BJ (cell line): ENCODE results near the gene TMEM154. TPM values are rescaled to one million over a fixed set of nuclear protein-coding genes. Genes with fewer than 3 reads are reported as not detected.

Experiments
- CTCF ChIA-PET: fragments of 350-600 bp; formaldehyde crosslinking; extraction: SDS; loops from one replicate; lab custom pipeline; 2021; ENCODE audit warnings: antibody characterized with exemption, inconsistent platforms; lab: Yijun Ruan, JAX
- POLR2A ChIA-PET: fragments of 300-600 bp; sonication (Branson Sonifier 250); formaldehyde crosslinking; extraction: SDS; loops from one replicate; lab custom pipeline; 2021; ENCODE audit warnings: antibody characterized with exemption; lab: Charles Lee
- DNase-seq: peaks from one replicate; pipeline ENCODE4 v3.0.0-alpha.2; 2011; ENCODE audit warnings: low read depth
- H3K27me3 ChIP-seq: 2 replicates; pipeline ENCODE4 v1.6.0; 2011; ENCODE audit warnings: low read length; ENCODE audit not compliant: control insufficient read depth, insufficient read depth
- H3K36me3 ChIP-seq: 2 replicates; pipeline ENCODE4 v1.5.1; 2011; ENCODE audit warnings: low read length; ENCODE audit not compliant: control insufficient read depth, insufficient read depth
- H3K4me3 ChIP-seq: 2 replicates; pipeline ENCODE4 v1.5.1; 2011; ENCODE audit warnings: low read depth, mild to moderate bottlenecking, control low read depth, low read length
- CTCF ChIP-seq: IDR thresholded peaks from 2 replicates; pipeline ENCODE4 v1.5.1; 2011; ENCODE audit warnings: low read depth, mild to moderate bottlenecking, control low read depth, inconsistent platforms, low read length, moderate library complexity; ENCODE audit not compliant: insufficient read depth
- polyA plus RNA-seq: library from polyadenylated mRNA; depleted of rRNA; stranded (reverse); fragments of >200 nt; gene quantifications from 2 replicates; pipeline ENCODE4 v1.2.3, GENCODE V29; 2011

TMEM154 gene
- polyA plus RNA-seq, 1 experiment = 1.1 TPM

- H3K27me3 ChIP-seq = peaks cover 7% of the 10 kb centered on the region
- CTCF ChIA-PET = interaction anchor here (1.1 kb wide), 1 partner anchor 40 kb away, joined by 3 read pairs; no protein-coding TSS in a partner anchor
- no peak for TF ChIP-seq CTCF
- no peaks in the 10 kb centered on the region for H3K36me3 ChIP-seq
- DNase-seq = no peak
- POLR2A ChIA-PET = no interaction called here
- H3K4me3 ChIP-seq = no peak overlapping the region
Observed at GRCh38 chr4:152599095-152599494, 80.7 kb downstream of the TMEM154 start.

GRCh38 chr4:152598454-152598853 lies 81.3 kb downstream of the TMEM154 start:
- POLR2A ChIA-PET = interaction anchor here (0.5 kb wide), 1 partner anchor 9 kb away, joined by 4 read pairs; no protein-coding TSS in a partner anchor

GRCh38 chr4:152594978-152595925 lies 84.5 kb downstream of the TMEM154 start:
- CTCF ChIA-PET = interaction anchor here (1.7 kb wide), 1 partner anchor 45 kb away, joined by 4 read pairs; no protein-coding TSS in a partner anchor
- Histone ChIP-seq H3K27me3 (peaks cover 7% of the 10 kb centered on the region), H3K36me3 (no peaks in the 10 kb centered on the region), H3K4me3 (no peak overlapping the region)
- TF ChIP-seq CTCF = no peak
- DNase-seq = no peak
- POLR2A ChIA-PET = no interaction called here

More at GRCh38 chr4:152598454-152598853, 81.3 kb downstream of the TMEM154 start:
- CTCF ChIA-PET = interaction anchor here (1.1 kb wide), 1 partner anchor 41 kb away, joined by 3 read pairs; no protein-coding TSS in a partner anchor
- no peaks in the 10 kb centered on the region for H3K36me3 ChIP-seq
- peaks cover 7% of the 10 kb centered on the region for H3K27me3 ChIP-seq
- no peak for DNase-seq
- H3K4me3 ChIP-seq = no peak overlapping the region
- no peak for TF ChIP-seq CTCF

GRCh38 chr4:152594057-152594456 lies 85.7 kb downstream of the TMEM154 start:
- no peak overlapping the region for H3K4me3 ChIP-seq
- peaks cover 5% of the 10 kb centered on the region for H3K27me3 ChIP-seq
- no peak for TF ChIP-seq CTCF
- ChIA-PET POLR2A (no interaction called here), CTCF (no interaction called here)
- no peaks in the 10 kb centered on the region for H3K36me3 ChIP-seq
- DNase-seq = no peak

GRCh38 chr4:152591876-152592275 lies 87.9 kb downstream of the TMEM154 start:
- H3K27me3 ChIP-seq = peaks cover 5% of the 10 kb centered on the region
- POLR2A ChIA-PET = no interaction called here
- H3K36me3 ChIP-seq = no peaks in the 10 kb centered on the region
- no peak for DNase-seq
- no peak for TF ChIP-seq CTCF
- H3K4me3 ChIP-seq = no peak overlapping the region
- CTCF ChIA-PET = interaction anchor here (1.5 to 2.7 kb wide), 3 partner anchors 16 to 91 kb away, joined by 4 to 6 read pairs (median 4); no protein-coding TSS in a partner anchor
